Endometrial microvascular endothelial cells (primary cell): ENCODE data around the gene DUS2. TPM values are rescaled to one million over a fixed set of nuclear protein-coding genes. Genes with fewer than 3 reads are reported as not detected.

Source experiments
- in situ Hi-C: cut with HindIII; loops from 2 replicates; pipeline ENCODE4 v1.10.0; 2017; ENCODE audit warnings: low sequenced_read_pairs, low pct_unique_long_range_greater_than_20kb; ENCODE audit errors: inconsistent ontology term
- total RNA-seq: library from RNA; depleted of rRNA; stranded (reverse); fragments of >200 nt; gene quantifications from one replicate; pipeline ENCODE4 v1.2.3, GENCODE V29; 2015; ENCODE audit errors: inconsistent ontology term

Gene DUS2
- total RNA-seq, 1 donor from 2014 or later: 32.6 TPM

GRCh38 chr16:68070806-68071517 is 47.9 kb downstream of the DUS2 start:
- in situ Hi-C loops: no loop called here

- in situ Hi-C loops: no loop called here
These were observed 48.4 kb downstream of the DUS2 start for GRCh38 chr16:68071518-68071901.

GRCh38 chr16:68072038-68072695 is 49.1 kb downstream of the DUS2 start:
- in situ Hi-C loops: no loop called here

GRCh38 chr16:68073902-68074760 is 51.0 kb downstream of the DUS2 start:
- in situ Hi-C loops: no loop called here

GRCh38 chr16:68074850-68075555 is 51.9 kb downstream of the DUS2 start:
- in situ Hi-C loops: no loop called here

GRCh38 chr16:68075980-68076379 is 52.9 kb downstream of the DUS2 start:
- in situ Hi-C loops: no loop called here

GRCh38 chr16:68076560-68076959 is 53.5 kb downstream of the DUS2 start:
- in situ Hi-C loops: no loop called here

- in situ Hi-C loops: no loop called here
These were observed 55.0 kb downstream of the DUS2 start for GRCh38 chr16:68077866-68078700.

- in situ Hi-C loops: no loop called here
These were observed 55.8 kb downstream of the DUS2 start for GRCh38 chr16:68078701-68079375.

- in situ Hi-C loops: no loop called here
These were observed 56.2 kb downstream of the DUS2 start for GRCh38 chr16:68079376-68079625.

- in situ Hi-C loops: no loop called here
These were observed 56.7 kb downstream of the DUS2 start for GRCh38 chr16:68079626-68080344.

- in situ Hi-C loops: no loop called here
These were observed 59.0 kb downstream of the DUS2 start for GRCh38 chr16:68081861-68082628.

- in situ Hi-C loops: no loop called here
These were observed 59.6 kb downstream of the DUS2 start for GRCh38 chr16:68082629-68083238.

- in situ Hi-C loops: no loop called here
These were observed 60.2 kb downstream of the DUS2 start for GRCh38 chr16:68083239-68083781.

GRCh38 chr16:68083861-68084503 is 60.9 kb downstream of the DUS2 start:
- in situ Hi-C loops: no loop called here
